Aorta (tissue), 5 donors: ENCODE results near the gene CFAP99. TPM values are rescaled to one million over a fixed set of nuclear protein-coding genes. Genes with fewer than 3 reads are reported as not detected.
A peak's percentile ranks its signal among the peaks of the same experiment; 100 is the strongest.

Experiments
- ATAC-seq: fragments of 200-7000 bp; cut with Tn5 transposase; one replicate; pipeline ENCODE4 v1.9.1; 2022; ENCODE audit warnings: moderate library complexity; ENCODE audit not compliant: low FRiP score
- DNase-seq, 2 donors: peaks; one replicate each; pipeline ENCODE4 v3.0.0-alpha.2; 2020
- H3K27ac ChIP-seq, 2 donors: one replicate each; pipeline ENCODE4 v1.5.1; 2013; ENCODE audit warnings: low read length in 2 of 2, mild to moderate bottlenecking in 2 of 2, moderate library complexity in 2 of 2, control low read depth in 1 of 2, inconsistent platforms in 1 of 2, low read depth in 1 of 2
- H3K27me3 ChIP-seq, 2 donors: one replicate each; pipeline ENCODE4 v1.6.1; 2013; ENCODE audit warnings: control low read depth in 1 of 2, low read length in 1 of 2, mild to moderate bottlenecking in 1 of 2, moderate library complexity in 1 of 2; ENCODE audit not compliant: insufficient read depth in 2 of 2, control insufficient read depth in 1 of 2
- H3K36me3 ChIP-seq, 2 donors: one replicate each; pipeline ENCODE4 v1.6.1; 2013; ENCODE audit warnings: control low read depth in 1 of 2, low read length in 1 of 2, mild to moderate bottlenecking in 1 of 2; ENCODE audit not compliant: insufficient read depth in 2 of 2, control insufficient read depth in 1 of 2
- H3K4me1 ChIP-seq, 2 donors: one replicate each; pipeline ENCODE4 v1.6.1; 2013; ENCODE audit warnings: low read length in 2 of 2, control low read depth in 1 of 2, mild to moderate bottlenecking in 1 of 2, moderate library complexity in 1 of 2; ENCODE audit not compliant: insufficient read depth in 2 of 2, control insufficient read depth in 1 of 2
- H3K4me3 ChIP-seq, 2 donors: one replicate each; pipeline ENCODE4 v1.5.1; 2013; ENCODE audit warnings: low read length in 2 of 2, control low read depth in 1 of 2, mild to moderate bottlenecking in 1 of 2
- H3K9me3 ChIP-seq: one replicate; pipeline ENCODE4 v1.6.1; 2013; ENCODE audit warnings: mild to moderate bottlenecking, low read length; ENCODE audit not compliant: control insufficient read depth
- WGBS, 2 donors: extraction: QIAGEN DNeasy Blood & Tissue Kit; methylation state at CpG; one replicate each; pipeline ENCODE4 v1.1.7; 2013; 5-methylcytosine and 5-hydroxymethylcytosine counted together
- intact Hi-C, 2 donors: fragments of 100-400 bp; cut with DNase I; formaldehyde crosslinking; loops; one replicate each; pipeline versions ENCODE4 v1.14.2 to v1.15.0; 2022
- polyA plus RNA-seq, 2 donors: library from polyadenylated mRNA; stranded (reverse); fragments of 200-250 nt; gene quantifications; one replicate each; pipeline ENCODE4 v1.2.3, GENCODE V29; 2013
- total RNA-seq, 2 donors: library from RNA; stranded (reverse); fragmentation: NEBNext Ultra II Directional; extraction: Animal tissue kit (Norgen Biotek cat#: 25700); gene quantifications; one replicate each; pipeline ENCODE4 v1.2.1, GENCODE V29; 2021
- donor health status: healthy with polysubstance abuse.
- donor health status: Bipolar disorder and iron deficiency.
- donor health status: DM: no; HTN: no; CAD: no.
- donor health status: DM: no; HTN: no; CAD: no.
- donor health status: DM: yes; HTN: yes; CAD: no.

The CFAP99 gene
- total and polyA plus RNA-seq, 4 donors: 0.13 TPM; not detected in 3

DNA sequence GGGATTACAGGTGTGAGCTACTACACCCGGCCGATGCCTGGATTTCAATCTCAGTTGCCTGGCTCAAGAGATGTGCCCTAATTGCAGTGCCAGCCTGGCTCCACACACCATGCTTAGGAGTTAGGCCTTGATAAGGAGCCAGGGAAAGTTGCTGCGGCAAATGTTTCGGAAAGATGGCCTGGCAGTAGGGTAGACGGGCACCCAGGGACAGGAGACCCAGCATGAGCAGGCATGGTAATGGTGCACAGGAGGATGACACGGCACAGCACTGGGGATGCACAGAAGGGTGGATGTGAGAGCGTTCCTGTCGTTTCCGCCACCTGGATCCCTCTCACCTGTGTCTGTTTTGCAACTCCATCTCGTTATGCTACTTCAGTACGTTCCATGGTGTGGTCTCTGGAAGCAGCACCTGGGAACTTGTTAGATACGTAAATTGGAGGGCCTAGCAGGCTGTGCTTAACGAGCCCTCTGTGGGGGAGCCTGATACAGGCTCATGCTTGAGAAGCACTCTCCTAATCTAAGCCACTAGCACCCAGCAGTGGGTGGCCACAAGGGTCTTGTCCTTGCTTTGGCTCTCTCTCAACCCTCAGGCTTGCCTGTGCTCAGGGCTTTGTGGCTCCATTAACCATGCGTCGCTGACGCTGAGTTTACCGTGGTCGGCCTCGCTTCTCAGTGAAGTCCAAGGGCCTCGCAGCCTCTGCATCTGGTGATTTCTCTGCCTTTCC lies 70.5 kb downstream of the CFAP99 start:
- no peaks in the 10 kb centered on the region for H3K9me3 ChIP-seq
- 90 to 93% methylated on average over 20 of the region's 20 CpGs for whole genome bisulfite sequencing, 2 donors
- ATAC-seq (no peak), DNase-seq (peak in 1 of 2 donors; percentile 55)
- H3K27me3 ChIP-seq: no peaks in the 10 kb centered on the region
- peaks cover 0 to 5% of the 10 kb centered on the region in 2 donors for H3K36me3 ChIP-seq
- no peak overlapping the region for H3K4me3 ChIP-seq
- no peak overlapping the region for H3K27ac ChIP-seq
- intact Hi-C loops: no loop called here
- no peaks in the 10 kb centered on the region for H3K4me1 ChIP-seq

DNA sequence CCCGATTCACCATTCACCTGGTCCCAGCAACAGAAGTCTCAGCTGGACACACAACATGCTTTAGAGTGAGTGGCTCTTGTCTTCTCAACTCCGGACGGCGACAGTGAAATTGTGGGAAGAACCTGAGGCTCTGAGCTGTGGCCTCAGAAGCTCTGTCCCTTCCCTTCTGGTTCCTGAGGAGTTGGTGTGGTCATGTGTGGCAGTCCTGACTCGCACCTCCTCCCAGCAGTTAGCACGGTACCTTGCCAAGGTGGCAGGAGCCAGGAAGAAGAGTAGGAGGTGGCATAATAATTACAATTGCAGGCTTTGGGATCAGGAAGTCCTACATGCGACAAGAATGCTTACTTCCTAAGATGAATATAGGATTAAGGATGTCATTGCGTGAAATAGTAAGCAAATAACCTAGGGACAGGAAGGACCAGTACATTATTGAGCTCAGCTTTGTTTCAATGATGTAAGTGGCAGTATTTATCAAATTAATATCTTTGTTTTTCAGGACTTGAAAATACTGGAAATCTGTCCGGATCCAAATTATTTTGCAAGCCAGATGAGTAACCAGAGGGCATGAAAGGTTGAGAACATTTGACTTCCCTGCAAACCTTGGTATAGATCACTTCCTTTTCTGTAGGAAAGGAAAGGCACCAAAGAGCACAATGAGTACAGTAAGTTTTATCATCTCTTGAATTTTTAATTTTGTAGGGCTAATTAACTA lies 71.2 kb downstream of the CFAP99 start:
- ATAC-seq: no peak
- peaks cover 0 to 2% of the 10 kb centered on the region in 2 donors for H3K4me1 ChIP-seq

DNA sequence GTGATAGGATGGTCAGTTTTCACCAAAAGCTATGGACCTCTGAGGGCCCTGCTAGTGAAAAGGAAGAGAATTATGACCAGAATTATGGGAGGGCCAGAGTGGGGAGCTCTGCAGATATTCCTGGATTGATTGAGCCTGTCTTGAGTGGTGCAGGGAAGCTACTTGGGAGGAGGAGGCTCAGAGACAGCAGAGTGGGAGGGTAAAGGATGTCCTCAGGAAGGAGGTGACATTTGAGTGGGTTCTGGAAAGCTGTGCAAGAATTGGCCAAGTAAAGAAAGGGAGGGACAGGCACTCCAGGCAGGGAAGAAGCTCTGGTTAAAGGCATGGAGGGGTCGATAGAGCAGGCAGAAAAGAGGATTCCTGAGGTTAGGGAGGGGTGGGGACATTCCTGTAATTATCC lies 74.2 kb downstream of the CFAP99 start:
- Histone ChIP-seq H3K36me3 (peaks cover 0 to 5% of the 10 kb centered on the region in 2 donors), H3K9me3 (no peaks in the 10 kb centered on the region), H3K27me3 (no peaks in the 10 kb centered on the region), H3K27ac (no peak overlapping the region), H3K4me3 (no peak overlapping the region), H3K4me1 (peaks cover 0 to 4% of the 10 kb centered on the region in 2 donors)
- no peak for ATAC-seq
- intact Hi-C loops: no loop called here
- peak in 1 of 2 donors; percentile 8 for DNase-seq
- WGBS, 2 donors: 98 to 100% methylated on average over 1 of the region's 1 CpG

More for the DNA sequence above, 71.2 kb downstream of the CFAP99 start:
- intact Hi-C loops: no loop called here
- WGBS, 2 donors: 91 to 93% methylated on average over 9 of the region's 9 CpGs
- no peak overlapping the region for H3K27ac ChIP-seq
- DNase-seq: no peak
- H3K4me3 ChIP-seq: no peak overlapping the region
- no peaks in the 10 kb centered on the region for H3K27me3 ChIP-seq
- no peaks in the 10 kb centered on the region for H3K9me3 ChIP-seq
- peaks cover 0 to 5% of the 10 kb centered on the region in 2 donors for H3K36me3 ChIP-seq

DNA sequence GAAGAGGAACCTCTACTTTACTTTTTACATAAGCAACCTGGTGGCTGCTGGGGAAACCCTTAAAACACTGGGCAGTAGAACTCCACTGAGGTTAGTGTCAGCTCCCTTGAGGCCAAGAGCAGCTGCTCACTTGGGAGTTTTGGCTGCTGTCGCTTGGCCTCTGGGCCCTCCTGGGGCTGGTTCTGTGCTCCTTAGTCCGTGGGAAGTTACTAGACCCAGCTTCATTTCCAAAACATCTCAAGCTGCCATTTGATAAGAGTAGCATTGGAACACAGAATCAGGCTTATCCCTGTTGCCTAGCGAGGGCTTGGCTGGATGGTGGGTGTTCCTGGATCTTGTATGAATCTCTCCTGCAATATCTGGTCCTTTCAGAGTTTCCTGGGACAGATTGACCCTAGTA lies 76.2 kb downstream of the CFAP99 start:
- Histone ChIP-seq H3K27ac (no peak overlapping the region), H3K27me3 (no peaks in the 10 kb centered on the region), H3K4me1 (peaks cover 0 to 4% of the 10 kb centered on the region in 2 donors), H3K36me3 (peaks cover 0 to 5% of the 10 kb centered on the region in 2 donors), H3K4me3 (no peak overlapping the region), H3K9me3 (no peaks in the 10 kb centered on the region)
- WGBS, 2 donors: 15 to 18% methylated on average over 3 of the region's 3 CpGs
- ATAC-seq (no peak), DNase-seq (peak in 1 of 2 donors; percentile 35)
- intact Hi-C loops: no loop called here

DNA sequence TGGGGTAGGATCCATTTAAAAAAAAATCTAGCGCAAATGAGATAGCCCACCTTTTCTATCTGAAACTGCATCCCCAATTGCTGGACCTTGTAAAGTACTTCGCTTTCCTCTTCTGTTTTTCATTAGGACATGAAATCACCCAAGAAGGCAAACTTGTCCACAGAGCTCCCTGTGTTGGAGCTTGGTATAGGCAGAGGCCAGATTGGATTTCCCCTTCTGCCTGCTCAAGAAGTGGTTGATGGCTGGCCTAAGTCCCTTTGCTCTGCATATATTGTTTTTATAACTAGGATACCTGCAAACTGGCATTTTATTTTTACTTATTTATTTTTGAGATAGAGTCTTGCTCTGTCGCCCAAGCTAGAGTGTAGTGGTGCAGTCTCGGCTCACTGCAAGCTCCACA lies 78.6 kb downstream of the CFAP99 start:
- intact Hi-C loops: no loop called here
- Histone ChIP-seq H3K27me3 (no peaks in the 10 kb centered on the region), H3K4me3 (no peak overlapping the region), H3K9me3 (no peaks in the 10 kb centered on the region), H3K36me3 (peaks cover 0 to 9% of the 10 kb centered on the region in 2 donors), H3K4me1 (peaks cover 0 to 4% of the 10 kb centered on the region in 2 donors), H3K27ac (no peak overlapping the region)
- DNase-seq: no peak
- no peak for ATAC-seq
- WGBS, 2 donors: 95 to 97% methylated on average over 4 of the region's 4 CpGs

DNA sequence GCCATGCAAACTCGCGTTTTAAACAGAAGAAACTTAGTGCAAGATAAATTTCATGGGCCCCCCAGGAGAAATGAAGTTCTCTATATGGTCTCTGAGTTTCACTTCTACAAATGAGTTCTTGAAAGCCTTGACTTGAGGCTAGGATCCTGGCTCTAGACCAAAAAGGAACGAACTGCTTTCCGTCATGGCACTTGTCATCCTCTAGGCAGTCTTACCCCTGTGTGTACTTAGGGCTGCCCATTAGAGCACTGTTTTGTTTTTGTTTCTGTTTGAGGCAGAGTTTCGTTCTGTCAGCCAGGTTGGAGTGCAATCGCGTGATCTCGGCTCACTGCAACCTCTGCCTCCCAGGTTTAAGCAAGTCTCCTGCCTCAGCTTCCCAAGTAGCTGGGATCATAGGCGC lies 79.2 kb downstream of the CFAP99 start:
- intact Hi-C loops: no loop called here
- peaks cover 0 to 6% of the 10 kb centered on the region in 2 donors for H3K36me3 ChIP-seq
- 78 to 82% methylated on average over 9 of the region's 9 CpGs for WGBS, 2 donors
- ATAC-seq (no peak), DNase-seq (no peak)
- no peak overlapping the region for H3K4me3 ChIP-seq
- no peaks in the 10 kb centered on the region for H3K9me3 ChIP-seq
- H3K27me3 ChIP-seq: no peaks in the 10 kb centered on the region
- no peak overlapping the region for H3K27ac ChIP-seq
- peaks cover 0 to 4% of the 10 kb centered on the region in 2 donors for H3K4me1 ChIP-seq

GRCh38 chr4:2500547-2500946 lies 81.8 kb downstream of the CFAP99 start:
- DNase-seq (no peak), ATAC-seq (no peak)
- peaks cover 0 to 4% of the 10 kb centered on the region in 2 donors for H3K36me3 ChIP-seq
- no peaks in the 10 kb centered on the region for H3K4me1 ChIP-seq
- intact Hi-C loops: no loop called here
- H3K27ac ChIP-seq: no peak overlapping the region
- H3K27me3 ChIP-seq: no peaks in the 10 kb centered on the region
- 87 to 89% methylated on average over 2 of the region's 2 CpGs for WGBS, 2 donors
- H3K4me3 ChIP-seq: no peak overlapping the region
- no peaks in the 10 kb centered on the region for H3K9me3 ChIP-seq

GRCh38 chr4:2501034-2501594 lies 82.4 kb downstream of the CFAP99 start:
- Histone ChIP-seq H3K9me3 (no peaks in the 10 kb centered on the region), H3K27ac (no peak overlapping the region), H3K4me1 (no peaks in the 10 kb centered on the region), H3K36me3 (peaks cover 0 to 4% of the 10 kb centered on the region in 2 donors), H3K4me3 (no peak overlapping the region), H3K27me3 (no peaks in the 10 kb centered on the region)
- WGBS, 2 donors: 85 to 89% methylated on average over 7 of the region's 7 CpGs
- intact Hi-C loops: no loop called here
- DNase-seq: no peak
- ATAC-seq: no peak
